ENCODE results near the gene AGAP1.

Gene AGAP1

GRCh38 chr2:235552671-235553070, 58.8 kb downstream of the AGAP1 start:
- FAIRE-seq = no peak

DNA sequence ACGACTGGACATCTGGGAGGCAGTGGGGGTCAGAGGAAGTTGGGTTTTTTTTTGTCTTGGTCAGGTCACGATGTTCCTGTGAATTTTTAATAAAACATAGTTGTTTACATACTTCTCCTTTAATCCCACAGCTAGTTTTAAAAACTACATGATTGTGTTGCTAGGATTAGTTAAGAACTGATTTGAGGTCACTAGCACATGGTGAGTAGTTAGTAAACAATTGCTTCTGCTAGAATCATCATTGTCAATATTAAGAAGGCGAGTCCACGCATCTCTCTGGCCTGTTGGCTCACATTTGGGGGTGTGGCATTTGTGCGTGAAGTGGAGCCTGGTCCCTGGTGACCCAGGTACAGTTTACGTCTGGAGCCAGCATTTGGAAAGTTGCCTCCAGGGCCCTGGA, 59.4 kb downstream of the AGAP1 start:
- no peak for FAIRE-seq

DNA sequence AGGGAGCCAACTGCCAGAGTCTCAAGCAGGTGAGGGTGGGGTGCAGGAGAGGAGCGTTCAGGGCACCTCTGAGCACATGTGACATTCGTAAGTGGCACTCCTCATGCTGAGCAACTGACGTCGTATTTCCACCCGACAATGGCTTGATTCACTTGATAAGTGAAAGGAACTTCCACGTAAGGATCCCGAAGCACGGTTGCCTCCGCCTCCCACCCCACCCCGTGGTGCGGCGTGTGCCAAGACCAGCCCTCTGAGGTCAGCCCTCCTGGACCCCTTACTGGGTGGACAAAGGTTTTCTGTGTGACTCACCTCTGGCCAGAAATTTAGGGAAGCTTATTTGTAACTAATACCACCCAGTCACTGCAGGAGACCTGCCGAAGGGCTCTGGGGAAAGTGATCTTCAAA, 59.9 kb downstream of the AGAP1 start:
- FAIRE-seq = no peak

GRCh38 chr2:235554385-235554784, 60.5 kb downstream of the AGAP1 start:
- FAIRE-seq = no peak

DNA sequence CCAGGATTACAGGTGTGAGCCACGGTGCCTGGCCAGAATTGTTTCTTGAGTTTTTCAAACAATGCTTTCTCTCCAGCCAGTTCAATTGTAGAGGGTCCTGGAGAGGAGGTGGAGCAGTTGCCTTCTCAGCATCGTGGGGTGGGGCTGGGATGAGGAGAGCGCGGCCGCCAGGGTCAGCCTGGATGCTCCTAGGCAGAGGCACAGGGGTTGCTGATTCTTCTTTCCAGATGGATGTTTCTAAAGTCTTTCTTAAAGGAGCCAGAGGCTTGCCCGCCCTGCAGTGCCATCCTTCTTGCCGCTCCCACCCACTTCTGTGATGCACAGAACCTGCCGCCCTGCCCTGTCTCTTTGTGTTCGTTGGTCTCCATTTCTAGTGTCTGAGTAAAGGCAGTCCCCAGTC, 61.1 kb downstream of the AGAP1 start:
- no peak for FAIRE-seq

GRCh38 chr2:235555371-235555770, 61.5 kb downstream of the AGAP1 start:
- no peak for FAIRE-seq

- FAIRE-seq = no peak
Observed at GRCh38 chr2:235556086-235556485, 62.2 kb downstream of the AGAP1 start.

- no peak for FAIRE-seq
Observed at GRCh38 chr2:235556901-235557300, 63.1 kb downstream of the AGAP1 start.

DNA sequence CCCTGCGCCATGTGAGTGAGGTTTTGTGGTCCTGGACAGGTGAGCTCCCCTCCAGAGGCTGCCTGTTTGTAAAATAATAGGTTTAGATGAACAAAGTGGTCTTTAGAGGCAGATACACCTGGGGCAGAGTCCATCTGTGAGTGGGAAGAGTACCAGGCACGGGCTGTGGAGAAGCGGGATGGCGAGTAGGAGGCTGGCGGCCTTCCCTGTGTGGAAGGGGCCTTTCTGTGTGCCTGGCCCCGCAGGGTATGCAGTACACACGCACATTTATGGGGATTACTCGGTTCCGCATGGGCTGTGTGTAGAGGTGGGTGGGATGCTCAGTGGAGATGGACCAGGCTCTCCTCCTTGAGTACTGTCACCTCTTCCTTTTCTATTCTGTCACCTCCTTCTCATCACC, 64.1 kb downstream of the AGAP1 start:
- FAIRE-seq = no peak

DNA sequence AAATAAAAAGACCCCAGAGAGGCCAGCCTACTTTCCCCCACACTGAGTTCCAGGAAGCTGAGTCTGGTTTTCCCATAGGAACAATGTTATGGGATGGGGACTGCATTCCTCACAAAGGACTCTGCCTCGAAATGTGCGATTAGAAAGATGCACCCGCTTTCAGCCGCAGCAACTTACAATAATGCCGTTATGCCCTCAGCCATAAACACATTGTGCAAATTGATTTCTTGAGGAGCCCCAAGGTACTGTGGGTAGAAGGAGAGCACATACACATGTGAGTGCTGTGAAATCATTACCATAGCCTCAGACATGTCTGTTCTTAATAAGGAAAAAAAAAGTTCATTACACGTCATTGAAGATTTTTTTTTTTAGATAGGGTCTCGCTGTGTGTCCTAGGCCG, 64.7 kb downstream of the AGAP1 start:
- no peak for FAIRE-seq

DNA sequence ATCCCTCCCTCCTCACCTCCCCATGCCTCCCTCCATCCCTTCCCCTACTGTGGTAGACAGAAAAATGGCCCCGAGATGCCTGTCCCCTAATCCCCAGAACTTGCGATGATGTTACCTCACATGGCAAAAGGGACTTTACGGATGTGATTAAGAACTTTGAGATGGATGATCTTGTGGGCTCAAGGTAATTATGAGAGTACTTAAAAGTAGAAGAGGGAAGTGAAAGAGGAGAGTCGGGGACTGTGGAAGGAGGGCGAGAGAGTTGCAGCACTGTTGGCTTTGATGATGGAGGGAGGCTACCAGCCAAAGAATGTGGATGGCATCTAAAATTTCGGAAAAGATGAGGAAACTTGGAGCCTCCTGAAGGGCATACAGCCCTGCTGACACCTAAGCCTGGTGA, 66.5 kb downstream of the AGAP1 start:
- FAIRE-seq = no peak

DNA sequence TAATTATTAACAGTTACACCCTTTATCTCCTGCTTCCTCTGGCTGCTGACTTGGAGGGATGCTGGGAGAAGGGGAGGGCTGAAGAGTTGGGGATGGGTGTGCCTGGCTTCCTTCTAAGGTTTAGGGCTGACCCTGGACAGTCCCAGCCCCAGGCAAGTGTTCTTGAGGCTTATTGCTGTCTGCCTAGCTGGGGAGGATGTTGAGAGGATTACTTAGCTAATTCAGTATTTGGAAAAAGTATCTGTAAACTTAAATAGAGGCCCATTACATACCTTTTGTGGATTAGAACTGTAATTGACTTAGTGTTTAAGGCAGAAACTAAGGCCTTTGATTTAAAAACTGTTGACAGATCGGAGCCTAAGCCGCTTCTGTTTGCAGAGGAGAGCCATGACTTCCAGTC, 67.6 kb downstream of the AGAP1 start:
- no peak for FAIRE-seq

DNA sequence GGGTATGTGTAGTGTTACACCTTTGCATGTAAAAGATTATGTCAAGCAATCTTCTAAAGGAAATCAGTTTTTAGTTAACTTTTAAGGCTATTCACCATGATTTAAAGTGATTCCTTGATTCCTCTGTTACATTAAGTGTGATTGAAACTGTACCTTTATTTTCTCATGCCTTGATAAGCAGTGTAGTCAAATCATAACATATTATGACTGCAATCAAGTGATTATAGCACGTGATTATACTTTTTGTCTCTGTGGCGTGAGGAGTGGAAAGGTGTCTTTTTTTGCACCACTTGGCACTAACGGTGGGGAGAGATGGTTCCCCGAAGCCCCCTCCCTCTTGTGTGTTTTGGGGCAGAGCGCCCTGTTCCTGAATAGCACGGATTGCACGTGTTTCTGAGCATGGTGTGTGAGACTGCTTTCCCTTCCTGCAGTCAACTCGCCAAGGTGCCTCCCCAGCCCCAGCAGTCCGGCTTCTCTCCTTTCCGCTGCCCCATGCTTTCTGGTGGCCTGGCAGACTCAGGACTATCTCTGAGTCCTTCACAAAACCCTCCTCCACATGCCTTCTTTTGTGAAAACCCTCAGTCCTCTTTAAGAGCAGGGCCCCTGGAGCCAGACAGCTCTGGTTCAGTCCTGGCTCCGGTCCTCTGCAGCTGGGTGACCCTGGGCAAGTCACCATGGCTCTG, 68.4 kb downstream of the AGAP1 start:
- no peak for FAIRE-seq

GRCh38 chr2:235563056-235563910, 69.4 kb downstream of the AGAP1 start:
- FAIRE-seq = no peak

- no peak for FAIRE-seq
Observed at GRCh38 chr2:235564066-235564465, 70.2 kb downstream of the AGAP1 start.

DNA sequence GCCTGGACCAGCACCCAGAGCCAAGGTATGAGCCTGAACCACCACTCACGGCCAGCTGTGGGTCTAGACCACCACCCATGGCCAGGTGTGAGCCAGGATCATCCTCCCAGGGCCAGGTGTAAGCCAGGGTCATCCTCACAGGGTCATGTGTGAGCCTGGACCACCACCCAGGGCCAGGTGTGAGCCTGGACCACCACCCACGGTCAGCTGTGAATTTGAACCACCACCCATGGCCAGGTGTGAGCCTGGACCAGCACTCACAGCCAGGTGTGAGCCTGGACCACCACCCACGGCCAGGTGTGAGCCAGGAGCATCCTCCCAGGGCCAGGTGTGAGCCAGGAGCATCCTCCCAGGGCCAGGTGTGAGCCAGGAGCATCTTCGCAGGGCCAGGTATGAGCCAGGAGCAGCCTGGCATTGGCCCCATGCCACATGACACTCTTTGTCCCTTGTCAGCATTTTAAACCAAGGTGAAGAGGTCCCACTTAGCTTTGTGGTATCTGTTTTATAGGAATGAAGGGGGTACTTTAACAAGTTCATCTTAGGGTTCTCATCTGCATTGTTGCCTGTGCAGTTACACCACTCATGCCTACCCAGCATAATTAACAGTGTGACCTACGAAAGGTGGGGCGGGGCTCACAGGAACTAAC, 71.2 kb downstream of the AGAP1 start:
- FAIRE-seq = no peak

DNA sequence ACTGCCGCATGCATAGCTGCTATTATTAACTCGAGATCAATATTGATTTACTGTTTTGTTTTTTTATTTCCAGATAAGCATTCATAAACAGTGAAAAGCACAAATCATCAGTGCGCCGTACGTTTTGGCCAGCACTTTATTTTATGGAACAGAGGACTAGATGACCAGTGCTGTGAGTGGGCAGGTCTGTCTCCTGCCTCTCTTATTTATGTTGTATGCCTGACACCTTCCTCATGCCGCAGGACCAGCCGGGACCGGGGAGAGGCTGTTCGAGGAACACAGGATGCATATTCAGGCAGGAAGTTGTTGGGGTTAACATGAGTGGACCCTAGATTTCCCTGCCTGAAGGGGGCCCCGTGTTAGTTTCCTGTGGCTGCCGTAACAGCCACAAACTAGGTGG, 72.6 kb downstream of the AGAP1 start:
- FAIRE-seq = no peak

DNA sequence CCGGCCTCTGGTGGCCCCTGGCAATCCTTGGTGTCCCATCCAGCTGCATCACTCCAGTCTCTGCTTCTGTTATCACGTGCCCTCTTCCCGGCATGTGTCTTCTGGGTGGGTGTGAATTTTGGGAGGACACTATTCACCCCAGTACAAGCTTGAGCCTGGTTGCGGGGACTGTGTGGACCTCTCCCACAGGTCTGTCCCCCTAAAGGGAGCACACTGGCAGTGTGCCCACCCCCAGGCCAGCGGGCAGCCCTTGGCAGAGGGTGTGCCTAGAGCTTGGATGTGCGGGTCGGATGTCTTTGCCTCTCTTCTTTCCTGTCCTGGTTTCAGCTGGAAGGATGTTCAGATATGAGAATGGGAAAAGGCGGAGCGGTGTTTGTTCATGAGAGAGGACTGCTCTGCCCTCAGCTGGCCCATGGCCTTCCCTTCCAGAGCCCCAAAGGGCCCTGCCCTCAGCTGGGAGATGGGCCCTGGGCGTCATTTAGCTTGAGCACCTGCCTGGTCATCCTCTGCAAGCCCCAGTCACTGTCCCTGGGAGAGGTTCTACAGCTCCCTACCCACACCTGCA, 73.2 kb downstream of the AGAP1 start:
- no peak for FAIRE-seq

- no peak for FAIRE-seq
Observed at GRCh38 chr2:235567842-235568241, 74.0 kb downstream of the AGAP1 start.

- no peak for FAIRE-seq
Observed at GRCh38 chr2:235568431-235568830, 74.6 kb downstream of the AGAP1 start.

DNA sequence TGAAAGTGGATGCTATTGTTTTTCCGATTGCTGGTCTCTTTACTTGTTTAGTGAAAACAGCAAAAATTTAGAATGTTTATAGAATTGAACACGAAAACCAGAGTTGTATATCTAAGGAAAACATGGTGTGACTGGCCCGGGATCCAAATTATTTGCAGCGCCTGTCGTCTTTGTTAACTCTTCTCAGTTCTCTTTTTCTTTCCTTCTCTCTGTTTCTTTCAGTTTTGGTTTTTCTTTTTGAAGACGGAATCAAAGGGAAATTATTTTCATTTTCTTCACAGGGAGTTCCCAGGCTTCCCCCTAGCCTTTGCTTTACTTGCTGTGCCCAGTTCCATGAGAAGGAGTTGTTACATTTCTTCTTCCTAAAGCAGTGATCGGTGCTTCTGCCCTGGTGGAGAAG, 76.0 kb downstream of the AGAP1 start:
- no peak for FAIRE-seq

DNA sequence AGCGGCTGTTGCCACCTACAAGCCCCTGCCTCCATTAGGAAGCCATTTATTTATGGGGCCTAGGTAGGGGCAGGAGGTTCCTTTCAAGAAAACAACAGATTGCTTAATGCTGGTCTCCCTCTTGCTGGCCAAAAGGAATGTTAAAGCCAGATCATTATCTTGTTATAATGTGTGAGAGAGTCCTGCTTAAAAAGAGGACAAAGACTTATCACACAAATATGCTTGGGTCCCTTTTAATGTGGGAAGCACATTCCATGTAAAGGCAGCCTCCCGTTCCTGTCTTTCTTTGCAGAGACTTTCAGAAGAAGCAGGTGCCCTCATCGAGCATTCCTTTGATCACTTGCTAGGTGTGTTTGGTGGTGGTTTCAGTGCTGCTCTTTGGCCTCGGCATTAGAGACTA, 76.4 kb downstream of the AGAP1 start:
- FAIRE-seq = no peak

DNA sequence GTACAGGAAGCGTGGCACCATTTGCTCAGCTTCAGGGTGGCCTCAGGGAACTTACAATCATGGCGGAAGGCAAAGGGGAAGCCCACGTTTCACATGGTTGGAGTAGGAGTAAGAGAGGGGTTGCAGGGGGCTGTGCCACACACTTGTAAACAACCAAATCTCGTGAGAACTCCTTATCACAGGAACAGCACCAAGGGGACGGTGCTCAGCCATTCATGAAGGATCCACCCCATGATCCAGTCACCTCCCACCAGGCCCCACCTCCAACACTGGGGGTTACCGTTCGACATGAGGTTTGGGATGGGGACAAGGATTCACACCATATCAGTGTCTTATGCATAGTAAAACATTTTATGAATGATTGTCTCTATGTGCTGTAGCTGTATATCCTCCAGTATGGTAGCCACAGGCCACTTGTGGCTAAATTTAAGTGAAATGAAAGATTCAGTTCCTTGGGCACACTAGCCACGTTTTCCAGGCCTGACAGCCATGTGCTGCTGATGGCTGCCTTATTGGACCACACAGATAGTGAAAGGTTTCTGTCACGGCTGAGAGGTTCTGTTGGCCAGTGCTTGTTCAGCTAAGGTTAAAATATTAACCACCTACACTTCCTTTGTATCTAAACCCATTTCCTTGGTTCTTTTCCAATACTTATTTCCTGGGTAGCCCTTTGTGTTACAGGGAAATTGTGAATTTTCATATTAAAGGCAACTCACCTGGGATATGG, 77.3 kb downstream of the AGAP1 start:
- FAIRE-seq = no peak

Data from TTC549 (cell line).